Embryonic facial prominence (tissue), 1 donor: Measurements from ENCODE around the gene THYN1.

ENCODE experiments used
- DNase-seq: peaks from one replicate; pipeline ENCODE4 v3.0.0-alpha.2; 2016; ENCODE audit errors: extremely low spot score

THYN1 gene

GRCh38 chr11:134248910-134249480 lies 4.2 kb downstream of the THYN1 start:
- no peak for DNase-seq

- DNase-seq, result no peak
These were observed 6.5 kb downstream of the THYN1 start for GRCh38 chr11:134246678-134247077.

DNA sequence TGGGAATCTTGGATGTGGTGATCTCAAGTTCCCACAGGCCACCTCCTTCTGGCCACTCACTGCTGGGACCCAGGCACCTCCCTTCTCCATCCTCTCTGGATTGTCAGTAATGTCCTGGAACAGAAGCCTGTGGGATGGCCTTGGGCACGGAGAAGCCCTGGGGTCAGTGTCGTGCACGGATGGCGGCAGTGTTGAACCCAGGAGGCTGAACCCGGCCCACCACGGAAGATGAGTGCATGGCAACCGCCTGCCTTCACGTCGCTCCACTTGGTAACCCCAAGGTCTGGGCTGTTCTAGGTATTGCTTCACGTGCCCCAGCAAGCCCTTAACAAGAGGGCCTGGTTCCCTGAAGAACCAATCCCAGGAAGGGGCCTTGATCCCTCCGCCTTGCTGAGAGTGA lies 7.1 kb downstream of the THYN1 start:
- DNase-seq, result no peak

DNA sequence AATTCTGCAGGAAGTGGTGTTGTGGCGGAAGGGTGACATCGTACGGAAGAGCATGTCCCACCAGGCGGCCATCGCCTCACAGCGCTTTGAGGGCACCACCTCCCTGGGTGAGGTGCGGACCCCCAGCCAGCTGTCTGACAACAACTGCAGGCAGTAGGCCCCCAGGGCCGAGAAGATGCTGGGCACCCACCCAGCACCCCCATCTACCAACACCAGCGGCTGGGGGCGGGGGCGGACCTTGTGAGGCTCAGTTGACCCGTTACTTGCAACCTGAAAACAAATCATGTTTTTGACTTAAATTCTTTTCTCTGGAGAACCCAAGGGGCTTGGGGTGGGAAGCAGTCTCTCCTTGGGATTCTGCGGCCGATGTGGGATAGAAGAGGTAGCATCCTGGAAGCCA lies 7.7 kb downstream of the THYN1 start:
- no peak for DNase-seq

GRCh38 chr11:134244593-134244992 lies 8.6 kb downstream of the THYN1 start:
- no peak for DNase-seq

- no peak for DNase-seq
These were observed 9.2 kb downstream of the THYN1 start for GRCh38 chr11:134243913-134244312.

- no peak for DNase-seq
These were observed 10.8 kb downstream of the THYN1 start for GRCh38 chr11:134242376-134242775.

DNA sequence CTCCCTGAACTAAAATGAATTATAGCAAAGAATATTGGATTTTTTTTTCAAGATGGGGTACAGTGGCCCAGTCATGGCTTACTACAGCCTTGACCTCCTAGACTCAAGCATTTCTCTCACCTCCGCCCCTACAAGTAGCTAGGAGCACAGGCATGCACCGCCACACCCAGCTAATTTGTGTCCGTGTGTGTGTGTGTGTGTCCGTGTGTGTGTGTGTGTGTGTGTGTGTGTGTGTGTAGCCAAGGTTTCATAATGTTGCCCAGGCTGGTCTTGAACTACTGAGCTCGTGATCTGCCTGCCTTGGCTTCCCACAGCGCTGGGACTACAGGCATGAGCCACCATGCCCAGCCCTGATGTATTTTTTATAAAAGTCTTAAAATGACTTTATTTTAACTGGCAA lies 12.6 kb downstream of the THYN1 start:
- DNase-seq, result no peak

DNA sequence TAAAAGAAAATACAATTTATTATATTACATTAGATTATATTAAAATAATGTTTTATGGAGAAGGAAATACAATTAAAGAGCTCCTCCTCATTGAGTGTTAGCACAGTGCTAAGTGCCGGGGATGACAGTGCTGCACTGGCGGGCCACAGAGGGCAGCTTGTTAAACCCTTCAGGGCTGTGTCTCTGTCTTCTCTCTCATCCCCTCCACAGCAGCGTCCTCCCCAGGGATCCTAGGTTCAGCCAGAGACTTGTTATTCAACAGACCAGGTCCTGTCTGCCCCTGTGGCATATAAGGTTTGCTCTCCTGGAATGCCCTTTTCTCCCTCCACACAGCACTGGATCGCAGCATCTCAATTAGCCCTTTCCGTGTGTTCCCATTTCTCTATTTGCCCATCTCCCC lies 14.2 kb downstream of the THYN1 start:
- DNase-seq, result no peak

DNA sequence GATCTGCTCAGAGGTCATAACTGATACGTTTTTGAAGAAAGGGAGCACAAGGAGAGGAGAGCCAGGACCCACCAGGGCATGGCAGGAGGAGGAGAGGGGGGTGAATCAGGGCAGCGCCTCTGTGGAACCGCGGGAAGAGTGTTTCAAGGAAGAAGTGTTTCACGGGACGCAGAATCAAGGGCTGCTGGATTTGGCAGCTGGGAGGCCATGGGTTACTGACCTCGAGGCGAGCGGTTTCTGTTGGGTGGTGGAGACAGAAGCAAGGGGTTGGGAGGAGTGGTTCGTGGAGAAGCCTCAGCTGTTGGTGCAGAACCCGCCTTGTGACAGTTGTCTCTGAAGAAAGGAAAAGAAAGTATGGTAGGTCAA lies 15.6 kb downstream of the THYN1 start:
- DNase-seq, result no peak

DNA sequence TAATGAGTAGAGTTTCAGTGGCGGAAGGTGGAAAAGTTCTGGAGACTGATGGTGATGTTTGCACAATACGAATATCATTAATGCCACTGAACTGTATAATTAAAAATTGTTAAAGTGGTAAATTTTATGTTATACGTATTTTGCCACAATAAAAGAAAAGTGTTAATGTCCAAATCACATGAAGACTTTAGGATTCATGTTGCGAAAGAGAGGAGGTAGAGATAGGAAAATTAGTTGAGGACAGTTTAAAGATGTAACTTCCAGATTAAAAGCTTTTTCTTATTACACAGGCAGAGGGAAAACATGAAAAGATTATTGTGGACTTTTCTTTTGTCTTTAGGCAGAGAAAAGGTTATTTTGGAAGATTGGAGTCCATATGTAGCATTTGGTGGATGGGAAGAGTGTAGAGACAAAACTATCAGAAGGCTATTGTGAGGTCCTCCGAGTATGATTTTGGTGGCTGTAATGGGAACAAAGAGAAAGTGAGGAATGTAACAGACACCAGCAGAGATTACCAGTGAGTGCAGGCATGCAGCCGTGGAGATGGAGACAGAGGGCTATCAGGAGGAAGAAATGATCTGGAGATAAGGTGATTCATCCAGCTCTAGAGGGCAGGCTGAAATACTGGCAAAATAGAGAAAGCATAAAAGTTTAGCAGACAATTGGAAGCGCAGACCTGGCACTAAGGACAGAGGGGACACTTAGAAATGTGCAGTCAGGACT lies 16.2 kb downstream of the THYN1 start:
- DNase-seq, result no peak

DNA sequence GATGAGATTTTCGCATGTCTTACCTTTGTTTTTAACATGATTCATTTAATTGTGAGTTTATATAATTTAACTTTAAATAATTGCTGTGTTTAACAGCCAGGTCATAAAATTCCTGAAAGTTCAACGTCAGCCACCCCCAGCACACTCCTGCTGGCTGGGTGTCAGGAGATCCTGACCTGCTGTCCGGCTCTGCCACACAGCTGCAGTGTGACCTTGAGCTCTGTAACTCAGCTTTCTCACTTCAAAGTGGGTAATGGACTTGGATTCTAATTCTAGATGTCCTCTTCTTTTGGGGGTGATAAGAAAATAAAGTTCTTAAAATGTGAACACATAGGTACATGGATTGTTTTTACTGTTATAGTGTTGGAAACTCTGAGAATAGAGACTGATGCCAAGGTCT lies 17.8 kb downstream of the THYN1 start:
- DNase-seq, result no peak

DNA sequence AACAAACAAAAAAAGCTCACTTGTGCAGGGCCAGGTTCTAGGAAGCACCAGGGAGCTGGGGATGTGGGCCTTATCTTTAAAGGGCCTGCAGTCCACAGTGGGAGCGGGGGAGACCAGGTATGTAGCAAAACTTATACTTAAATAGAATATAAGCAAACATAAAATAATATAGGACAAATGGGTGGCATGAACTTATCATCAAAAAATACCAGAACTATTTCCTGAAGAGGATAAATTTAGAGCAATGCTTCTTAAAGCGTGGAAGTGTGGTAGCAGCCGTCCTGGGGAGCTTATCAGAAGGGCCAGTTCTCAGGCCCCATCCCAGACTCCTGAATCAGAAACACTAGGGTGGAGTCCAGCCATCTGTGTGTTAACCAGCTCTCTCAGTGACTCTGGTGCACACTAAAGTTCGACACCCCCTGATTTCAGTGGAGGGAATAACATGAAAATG lies 19.4 kb downstream of the THYN1 start:
- DNase-seq, result no peak

- no peak for DNase-seq
These were observed 21.0 kb downstream of the THYN1 start for GRCh38 chr11:134231958-134232659.

DNA sequence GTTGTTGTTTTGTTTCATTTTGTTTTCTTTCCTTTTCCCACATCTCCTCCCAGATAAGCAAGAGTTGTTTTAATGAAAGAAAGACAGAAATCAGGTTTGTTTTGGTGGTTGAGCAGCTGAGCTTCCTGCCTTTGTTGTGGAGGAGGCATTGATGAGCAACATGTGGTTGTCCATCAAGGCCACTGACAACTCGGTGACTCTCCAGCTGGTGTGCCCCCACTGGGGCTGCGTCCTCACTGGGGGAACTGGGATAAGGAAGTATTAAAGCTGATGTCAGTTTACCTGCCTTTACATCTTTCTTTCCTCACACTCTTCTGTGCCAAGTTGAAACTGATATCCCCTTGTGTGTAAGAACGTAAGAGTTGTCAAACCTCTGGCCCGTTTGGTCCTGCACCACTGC lies 22.8 kb downstream of the THYN1 start:
- no peak for DNase-seq

- no peak for DNase-seq
These were observed 23.9 kb downstream of the THYN1 start for GRCh38 chr11:134229126-134229790.

DNA sequence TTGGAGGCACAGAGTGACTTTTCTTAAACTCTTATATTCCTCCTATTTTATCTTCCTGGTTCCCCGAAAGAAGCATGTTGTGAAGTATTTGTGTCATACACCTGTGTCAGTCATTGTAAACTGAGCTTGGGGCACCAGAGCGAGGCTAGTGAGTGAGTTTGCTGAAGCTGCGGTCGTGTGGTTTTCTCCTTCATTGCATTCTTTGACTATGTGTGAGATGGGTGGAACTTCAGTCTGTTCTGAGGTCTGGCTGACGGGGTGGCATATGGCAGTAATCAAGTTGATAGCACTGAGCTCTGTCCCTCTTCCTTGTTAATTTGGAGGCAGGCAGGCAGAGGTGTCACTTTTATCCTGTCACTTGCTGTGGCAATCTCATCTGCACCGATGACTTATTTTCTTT lies 24.5 kb downstream of the THYN1 start:
- DNase-seq, result no peak

DNA sequence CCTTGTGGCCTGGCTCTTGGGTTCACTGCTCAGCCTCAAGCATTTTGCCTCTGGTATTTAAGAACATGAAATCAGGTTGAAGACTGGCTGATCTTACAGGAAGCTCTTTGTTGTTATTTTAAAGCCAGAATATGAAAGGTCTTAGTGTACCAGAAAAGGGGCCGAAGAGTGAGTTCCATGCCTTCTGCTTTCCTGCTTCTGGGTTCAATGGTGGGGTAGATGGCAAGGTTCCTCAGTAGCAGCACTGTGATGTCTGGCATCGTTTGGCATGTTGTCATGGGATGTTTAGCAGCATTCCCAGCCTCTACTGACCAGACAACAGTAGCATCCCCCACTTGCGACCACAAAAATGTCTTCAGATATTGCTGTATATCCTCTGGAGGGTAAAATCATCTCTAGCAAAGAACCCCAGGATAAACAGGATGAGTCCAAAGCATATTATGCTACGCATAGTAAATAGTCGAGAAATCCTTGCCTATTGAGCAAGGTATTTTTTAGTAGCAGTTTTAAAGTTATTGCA lies 26.3 kb downstream of the THYN1 start:
- no peak for DNase-seq

DNA sequence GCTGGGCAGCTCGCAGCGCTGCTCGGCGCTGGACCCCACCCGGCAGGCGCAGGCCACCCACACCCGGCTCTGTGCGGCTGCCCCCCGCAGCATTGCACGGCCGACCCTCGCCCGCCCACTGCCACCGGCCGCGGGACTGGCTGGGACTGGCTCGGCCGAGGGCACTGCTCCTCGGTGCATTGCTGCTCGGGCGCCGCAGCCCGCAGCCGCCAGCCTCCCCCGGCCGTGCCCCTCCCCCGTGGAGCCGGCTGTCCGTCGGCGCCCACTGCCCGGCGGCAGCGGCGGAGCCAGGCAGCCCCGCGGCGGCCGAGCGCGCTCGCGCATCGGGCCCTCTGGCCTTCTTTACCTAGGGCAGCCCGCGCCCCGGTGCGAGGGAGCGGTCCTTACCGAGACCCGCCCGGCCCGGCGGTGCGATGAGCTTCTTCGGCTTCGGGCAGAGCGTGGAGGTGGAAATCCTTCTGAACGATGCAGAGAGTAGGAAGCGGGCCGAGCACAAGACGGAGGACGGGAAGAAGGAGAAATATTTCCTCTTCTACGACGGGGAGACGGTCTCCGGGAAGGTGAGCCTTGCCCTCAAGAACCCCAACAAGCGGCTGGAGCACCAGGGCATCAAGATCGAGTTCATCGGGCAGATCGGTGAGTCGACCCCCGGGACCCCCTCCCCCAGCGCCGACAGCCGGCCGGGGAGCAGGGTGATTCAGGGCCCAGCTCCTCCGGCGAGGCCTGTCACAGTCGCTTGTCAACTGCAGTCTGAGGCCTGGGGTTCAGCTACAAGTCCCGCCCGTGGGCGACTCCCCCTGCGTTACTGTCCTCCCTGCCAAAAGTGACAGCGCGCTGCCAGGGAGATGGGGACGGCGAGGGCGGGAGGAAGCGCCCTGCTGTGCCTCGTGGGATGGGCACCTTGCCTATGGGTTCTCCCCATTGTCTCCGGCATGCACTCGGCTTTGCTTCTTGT lies 28.2 kb downstream of the THYN1 start:
- DNase-seq, result no peak

DNA sequence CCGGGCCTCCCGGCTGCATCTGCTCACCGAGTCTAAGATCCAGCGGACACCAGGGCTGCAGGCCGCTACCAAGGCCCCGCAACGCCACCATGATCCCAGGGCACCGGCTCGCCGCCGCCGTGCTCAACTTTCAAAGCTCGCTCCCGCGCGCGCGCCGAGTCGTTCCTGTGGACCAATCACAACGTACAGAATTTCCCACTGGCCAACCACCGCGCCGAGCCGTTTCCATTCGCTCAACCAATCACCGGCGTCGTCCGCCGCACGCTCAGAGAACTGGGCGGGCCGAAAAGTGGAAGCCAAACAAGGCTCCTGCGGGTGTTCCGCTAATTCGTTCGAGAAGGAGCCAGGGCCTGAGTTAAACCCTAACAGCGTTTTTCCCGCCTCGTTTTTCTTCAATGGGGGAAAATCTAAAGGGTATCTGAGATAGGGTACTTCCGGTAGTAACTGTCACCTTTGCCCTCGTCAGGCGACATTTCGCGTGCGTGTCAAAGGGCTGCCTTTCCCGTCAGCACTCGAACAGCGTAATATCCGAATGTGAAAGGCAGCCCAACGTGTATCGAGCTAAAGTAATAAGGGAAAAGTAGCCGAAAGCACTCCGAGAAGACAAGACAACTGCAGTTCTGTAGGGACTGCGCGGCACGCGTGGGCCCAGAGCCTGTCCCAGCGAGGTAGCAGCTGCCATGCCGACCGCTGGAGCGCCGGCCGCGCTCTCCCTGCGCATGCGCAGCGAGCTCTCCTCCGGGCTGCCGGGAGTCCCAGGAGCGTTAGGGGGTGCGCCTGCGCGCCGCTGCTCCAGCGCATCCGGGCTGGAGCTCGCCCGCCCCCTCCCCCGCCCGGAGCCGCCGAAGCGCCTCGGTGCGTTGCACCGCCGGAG lies 29.1 kb downstream of the THYN1 start, which contains the start of the genes NCAPD3 and VPS26B:
Gene NCAPD3, minus strand, starts transcription at position 132 of the 874 bp plus-strand sequence. Its CDS starts 41 bp downstream, at position 91.
Gene VPS26B, plus strand, starts transcription at position 836 of the 874 bp plus-strand sequence. CDS start 452 bp downstream, outside the sequence.
- peak; percentile 95 for DNase-seq
